Activated CD4-positive, alpha-beta T cell treated with anti-CD3 and anti-CD28 coated beads for 4 hours (primary cell): ENCODE results near the gene ALG13.
A peak's percentile ranks its signal among the peaks of the same experiment; 100 is the strongest.
"Not testable (repeated sequence)": the region's sequence is repeated elsewhere in the genome, so short reads cannot be mapped to it uniquely, and the experiment has no call there.

Experiments
- DNase-seq, 2 donors: peaks; one replicate each; pipeline ENCODE4 v3.0.0-alpha.2; 2020

Gene ALG13

GRCh38 chrX:111680988-111681779 lies at the start of gene ALG13:
Gene ALG13, plus strand, starts transcription at chrX:111681170. Its CDS starts 49 bp downstream, at chrX:111681219.
- peak; percentile 84 to 87 for DNase-seq

DNA sequence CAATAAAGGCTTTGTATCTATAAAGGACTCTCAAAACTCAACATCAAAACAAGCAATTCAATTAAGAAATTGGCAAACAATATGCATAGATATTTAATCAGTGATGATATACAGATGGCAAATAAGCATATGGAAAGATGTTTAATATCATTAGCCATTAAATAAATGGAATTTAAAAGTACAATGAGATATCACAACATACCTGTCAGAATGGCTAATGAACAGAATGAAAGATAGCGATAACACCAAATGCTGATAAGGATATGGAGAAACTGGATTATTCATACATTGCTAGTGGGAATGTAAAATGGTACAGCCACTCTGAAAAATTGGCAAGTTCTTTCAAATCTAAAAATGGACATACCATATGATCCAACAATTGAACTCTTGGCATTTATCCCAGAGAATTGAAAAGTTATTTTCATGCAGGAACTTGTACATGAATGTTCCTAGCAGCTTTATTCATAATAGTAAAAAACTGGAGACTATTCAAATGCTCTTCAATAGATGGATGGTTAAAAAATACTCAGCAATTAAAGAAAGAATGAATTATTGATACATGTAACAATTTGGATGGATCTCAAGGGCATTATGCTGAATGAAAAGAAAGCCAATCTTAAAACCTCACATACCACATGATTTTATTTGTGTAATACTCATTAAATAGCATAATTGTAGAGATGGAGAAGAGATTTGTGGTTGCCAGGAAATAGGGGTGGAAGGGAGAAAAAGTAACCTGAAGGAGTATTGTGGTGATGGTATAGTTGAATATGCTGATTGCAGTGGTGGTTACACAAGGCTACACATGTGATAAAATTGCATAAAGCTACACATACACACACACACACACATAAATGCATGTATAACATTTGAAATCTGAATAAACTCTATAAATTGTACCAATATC lies 45.9 kb upstream of the ALG13 start:
- no peak for DNase-seq

GRCh38 chrX:111641969-111642368 lies 39.0 kb upstream of the ALG13 start:
- DNase-seq: no peak

DNA sequence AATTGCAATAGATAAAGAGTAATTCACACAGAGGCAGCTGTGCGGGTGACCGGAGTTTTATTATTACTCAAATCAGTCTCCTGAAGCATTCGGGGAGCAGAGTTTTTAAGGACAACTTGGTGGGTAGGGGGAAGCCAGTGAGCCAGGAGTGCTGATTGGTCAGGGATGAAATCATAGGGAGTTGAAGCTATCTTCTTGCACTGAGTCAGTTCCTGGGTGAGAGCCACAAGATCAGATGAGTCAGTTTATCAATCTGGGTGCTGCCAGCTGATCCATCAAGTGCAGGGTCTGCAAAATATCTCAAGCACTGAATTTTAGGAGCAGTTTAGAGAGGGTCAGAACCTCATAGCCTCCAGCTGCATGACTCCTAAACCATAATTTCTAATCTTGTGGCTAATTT lies 35.8 kb upstream of the ALG13 start:
- DNase-seq: not testable (repeated sequence)

DNA sequence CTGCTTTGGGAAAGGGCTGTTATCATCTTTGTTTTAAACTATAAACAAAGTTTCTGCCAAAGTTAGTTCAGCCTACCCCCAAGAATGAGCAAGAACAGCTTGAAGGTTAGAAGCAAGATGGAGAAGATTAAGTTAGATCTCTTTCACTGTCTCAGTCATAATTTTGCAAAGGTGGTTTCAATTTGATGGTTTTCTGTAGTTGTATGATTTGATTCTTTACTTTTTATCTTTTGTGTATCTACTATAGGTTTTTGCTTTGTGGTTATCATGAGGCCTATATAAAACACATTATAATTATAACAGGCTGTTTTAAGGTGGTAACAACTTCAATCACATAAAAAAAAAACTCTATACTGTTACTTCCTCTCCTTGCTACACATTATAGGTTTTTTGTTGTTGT lies 35.4 kb upstream of the ALG13 start:
- DNase-seq: no peak

DNA sequence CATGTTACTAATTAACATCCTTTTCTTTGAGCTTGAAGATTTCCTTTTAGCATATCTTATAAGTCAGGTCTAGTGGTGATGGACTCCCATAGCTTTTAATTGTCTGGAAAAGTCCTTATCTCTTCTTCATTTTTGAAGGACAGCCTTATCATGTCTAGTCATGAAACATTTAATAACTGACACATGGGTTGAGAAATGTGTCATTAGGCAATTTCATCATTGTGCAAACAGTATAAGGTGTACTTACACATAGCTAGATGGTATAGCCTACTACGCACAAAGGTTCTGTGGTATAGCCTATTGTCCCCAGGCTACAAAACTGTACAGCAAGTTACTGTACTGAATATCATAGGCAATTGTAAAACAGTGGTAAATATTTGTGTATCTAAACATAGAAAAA lies 34.5 kb upstream of the ALG13 start:
- DNase-seq: no peak

DNA sequence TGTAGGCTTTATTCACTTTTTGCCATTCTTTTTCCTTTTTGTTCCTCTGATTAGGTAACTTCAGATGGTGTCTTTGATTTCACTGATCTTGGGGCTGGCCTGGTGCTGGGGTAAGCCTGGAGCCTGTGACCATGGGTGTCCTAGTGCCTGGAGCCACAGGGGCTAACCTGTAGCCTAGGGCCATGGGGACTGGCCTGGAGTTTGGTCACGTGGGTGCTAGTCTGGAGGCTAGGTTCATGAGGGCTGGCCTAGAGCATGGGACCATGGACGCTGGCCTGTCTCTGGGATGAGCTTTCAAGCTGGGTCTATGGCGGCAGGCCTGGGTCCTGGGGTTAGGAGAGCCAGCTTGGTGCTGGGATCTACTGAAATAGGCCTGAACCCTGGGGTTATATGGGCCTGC lies 32.2 kb upstream of the ALG13 start:
- no peak for DNase-seq

DNA sequence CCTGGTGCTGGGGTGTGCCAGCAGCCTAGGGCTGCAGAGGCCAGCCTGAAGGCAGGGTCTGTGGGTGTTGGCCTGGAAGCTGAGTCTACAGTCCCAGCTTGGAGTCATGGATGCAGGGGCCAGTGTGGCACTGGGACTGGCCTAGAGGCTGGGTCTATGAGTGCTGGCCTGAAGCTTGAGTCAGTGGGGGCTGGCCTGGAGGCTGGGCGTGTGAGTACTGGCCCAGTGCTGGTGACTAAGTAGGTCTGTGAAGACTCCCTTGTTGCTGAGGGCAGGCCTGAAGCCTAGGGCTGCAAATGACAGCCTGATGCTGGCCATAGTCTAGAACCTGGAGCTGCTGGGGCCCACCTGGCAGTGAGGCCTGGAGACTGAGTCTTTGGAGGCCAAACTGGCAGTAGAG lies 31.3 kb upstream of the ALG13 start:
- no peak for DNase-seq

- no peak for DNase-seq
Observed at GRCh38 chrX:111650845-111651244, 30.1 kb upstream of the ALG13 start.

DNA sequence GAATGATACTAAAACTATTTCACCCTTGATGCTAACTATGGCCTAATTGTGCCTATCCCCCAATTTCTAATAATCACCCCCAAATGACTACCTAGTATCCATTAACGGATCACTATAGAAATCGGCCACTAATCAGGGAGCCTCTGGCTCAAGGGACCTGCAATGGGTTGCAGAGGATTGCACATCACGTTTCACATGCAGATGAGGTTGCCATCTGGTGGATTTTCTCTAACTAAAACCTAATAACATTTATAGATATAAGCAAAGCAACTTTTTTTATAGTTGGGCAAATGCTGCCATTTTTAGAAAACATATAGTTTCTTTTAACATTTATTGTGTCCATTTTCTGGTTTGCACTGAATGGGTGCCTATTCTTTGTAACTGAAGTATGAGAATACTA lies 28.3 kb upstream of the ALG13 start:
- DNase-seq: no peak

GRCh38 chrX:111661241-111661640 lies 19.7 kb upstream of the ALG13 start:
- no peak for DNase-seq

- DNase-seq: no peak
Observed at GRCh38 chrX:111662292-111662691, 18.7 kb upstream of the ALG13 start.

GRCh38 chrX:111671668-111672067 lies 9.3 kb upstream of the ALG13 start:
- no peak for DNase-seq

DNA sequence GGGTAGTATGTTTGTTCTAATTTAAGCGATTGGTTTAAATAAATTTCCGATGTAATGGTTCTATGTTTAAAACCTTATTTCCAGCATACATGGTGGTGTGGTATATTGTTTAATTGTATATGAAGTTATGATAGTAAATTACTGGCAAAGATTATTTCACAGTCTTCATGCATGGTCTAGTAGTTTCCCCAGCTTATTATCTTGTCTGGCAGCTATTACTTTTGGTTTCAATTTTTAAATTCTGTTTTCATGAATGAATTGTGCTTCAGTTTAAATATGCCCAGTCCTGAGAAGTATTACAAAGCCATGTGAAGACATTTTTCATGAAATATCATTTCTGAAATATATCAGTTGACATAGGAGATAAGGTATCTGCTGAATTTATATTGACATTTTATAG lies 6.3 kb downstream of the ALG13 start:
- no peak for DNase-seq

- DNase-seq: no peak
Observed at GRCh38 chrX:111695297-111695880, 14.4 kb downstream of the ALG13 start.

- no peak for DNase-seq
Observed at GRCh38 chrX:111719426-111720210, 38.6 kb downstream of the ALG13 start.

GRCh38 chrX:111728096-111728495 lies 47.1 kb downstream of the ALG13 start:
- DNase-seq: no peak

DNA sequence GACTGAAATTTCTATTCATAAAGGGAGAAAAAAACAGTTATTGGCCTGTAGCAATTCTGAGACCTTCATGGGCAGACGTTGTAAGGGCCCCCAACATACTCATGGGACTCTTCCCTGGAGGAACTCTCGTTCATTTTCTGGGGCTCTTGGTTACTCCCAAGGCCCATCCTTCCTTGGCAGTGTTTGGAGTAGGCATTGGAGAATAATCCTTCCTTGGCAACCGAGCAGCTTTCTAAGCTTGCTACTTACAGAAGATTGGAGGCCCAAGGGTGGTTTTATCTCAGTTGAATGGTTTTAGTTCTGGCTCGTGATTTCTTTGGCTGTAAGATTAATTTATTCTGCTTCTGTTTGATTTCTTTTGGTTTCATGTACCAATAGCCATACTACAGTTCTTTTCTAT lies 50.4 kb downstream of the ALG13 start:
- DNase-seq: no peak

- no peak for DNase-seq
Observed at GRCh38 chrX:111736571-111736970, 55.6 kb downstream of the ALG13 start.

GRCh38 chrX:111742018-111742417 lies 61.0 kb downstream of the ALG13 start:
- DNase-seq: no peak

GRCh38 chrX:111743316-111743715 lies 62.3 kb downstream of the ALG13 start:
- no peak for DNase-seq

GRCh38 chrX:111756486-111756885 lies 75.5 kb downstream of the ALG13 start:
- DNase-seq: no peak

DNA sequence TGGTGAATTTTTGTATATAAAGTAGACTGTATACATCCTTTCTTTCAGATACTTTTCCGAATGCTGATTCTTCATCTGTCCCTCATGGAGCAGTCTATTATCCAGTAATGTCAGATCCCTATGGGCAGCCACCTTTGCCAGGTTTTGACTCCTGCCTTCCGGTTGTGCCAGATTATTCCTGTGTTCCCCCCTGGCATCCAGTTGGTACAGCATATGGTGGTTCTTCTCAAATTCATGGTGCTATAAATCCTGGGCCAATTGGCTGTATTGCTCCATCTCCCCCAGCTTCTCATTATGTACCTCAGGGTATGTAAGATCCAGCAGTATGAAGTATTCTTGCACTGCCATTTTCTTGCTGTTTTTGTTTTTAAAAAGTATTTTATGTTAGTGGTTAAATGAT lies 78.7 kb downstream of the ALG13 start:
- no peak for DNase-seq
